ENCODE data around the gene AOX1. TPM values are rescaled to one million over a fixed set of nuclear protein-coding genes. Genes with fewer than 3 reads are reported as not detected.

The AOX1 gene
- total and polyA plus RNA-seq, 4 donors, result 9.9 to 1,131 (median 486) TPM

DNA sequence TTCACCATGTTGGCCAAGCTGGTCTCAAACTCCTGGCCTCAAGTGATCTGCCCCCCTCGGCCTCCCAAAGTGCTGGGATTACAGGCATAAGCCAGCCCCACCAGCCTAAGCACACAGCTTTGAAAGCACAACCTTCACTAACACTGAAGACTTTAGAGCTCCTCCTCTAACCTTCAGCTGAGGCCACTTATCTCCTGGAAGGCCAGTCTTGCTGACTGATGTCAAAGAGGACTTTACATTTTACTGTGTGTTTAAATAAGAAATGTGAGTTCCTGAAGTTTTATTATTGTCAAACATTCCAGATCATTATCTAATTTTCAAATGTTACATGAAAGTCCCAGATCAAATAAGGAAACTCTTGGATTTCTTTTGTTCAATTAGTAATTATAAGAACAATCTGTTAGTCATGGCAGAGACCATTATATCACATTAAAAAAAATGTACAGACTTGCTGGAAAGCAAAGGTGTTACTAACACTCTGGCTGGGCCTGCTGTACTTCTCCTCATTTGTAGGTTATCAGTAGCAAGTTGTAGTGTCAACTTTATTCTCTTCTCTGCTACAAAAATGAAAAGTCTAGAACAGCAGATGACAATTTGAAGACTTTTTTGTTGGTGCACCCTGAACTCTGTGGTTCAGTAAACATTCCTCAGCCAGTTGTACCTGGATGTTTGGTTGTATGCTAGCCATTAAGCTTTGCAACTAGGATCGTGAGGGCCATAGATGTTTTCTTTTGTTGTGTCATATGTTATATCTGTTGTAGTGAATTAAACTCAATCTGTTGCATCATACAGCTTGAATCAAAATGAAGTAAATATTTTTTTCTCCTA, 80.0 kb downstream of the AOX1 start:
- Histone ChIP-seq H3K27me3 (ENCODE audit: control insufficient read depth in 4 of 4, insufficient read depth in 4 of 4, low read length in 3 of 4) (no peaks in the 10 kb centered on the region), H3K36me3 (ENCODE audit: control insufficient read depth in 4 of 4, insufficient read depth in 3 of 4, low read depth in 1 of 4, low read length in 3 of 4) (peaks cover 8 to 82% (median 75%) of the 10 kb centered on the region in 4 donors), H3K4me3 (ENCODE audit: low read depth in 1 of 3, low read length in 3 of 3) (no peak overlapping the region), H3K27ac (ENCODE audit: low read depth in 1 of 2, low read length in 2 of 2) (no peak overlapping the region), H3K9ac (ENCODE audit: low read depth in 1 of 2, low read length in 2 of 2) (no peak overlapping the region), H3K4me1 (ENCODE audit: control insufficient read depth in 4 of 4, insufficient read depth in 4 of 4, low read length in 3 of 4) (no peaks in the 10 kb centered on the region), H3K9me3 (ENCODE audit: control insufficient read depth in 4 of 4, low read length in 3 of 4) (no peaks in the 10 kb centered on the region)
- no peak for TF ChIP-seq FOXA1 (IDR thresholded peaks at IDR 0.05)
- TF ChIP-seq GABPA (IDR thresholded peaks at IDR 0.05 in 1 of 2, conservative IDR thresholded peaks at IDR 0.05 in 1 of 2), result no peak
- TF ChIP-seq RAD21 (IDR thresholded peaks at IDR 0.05), result no peak
- TF ChIP-seq, protein P1, sequence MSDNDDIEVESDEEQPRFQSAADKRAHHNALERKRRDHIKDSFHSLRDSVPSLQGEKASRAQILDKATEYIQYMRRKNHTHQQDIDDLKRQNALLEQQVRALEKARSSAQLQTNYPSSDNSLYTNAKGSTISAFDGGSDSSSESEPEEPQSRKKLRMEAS (IDR thresholded peaks at IDR 0.05), result no peak
- no peak for TF ChIP-seq HNF4A (conservative IDR thresholded peaks at IDR 0.05)
- 71% methylated on average over 2 of the region's 2 CpGs for WGBS
- no peak for DNase-seq (ENCODE audit: low spot score)

DNA sequence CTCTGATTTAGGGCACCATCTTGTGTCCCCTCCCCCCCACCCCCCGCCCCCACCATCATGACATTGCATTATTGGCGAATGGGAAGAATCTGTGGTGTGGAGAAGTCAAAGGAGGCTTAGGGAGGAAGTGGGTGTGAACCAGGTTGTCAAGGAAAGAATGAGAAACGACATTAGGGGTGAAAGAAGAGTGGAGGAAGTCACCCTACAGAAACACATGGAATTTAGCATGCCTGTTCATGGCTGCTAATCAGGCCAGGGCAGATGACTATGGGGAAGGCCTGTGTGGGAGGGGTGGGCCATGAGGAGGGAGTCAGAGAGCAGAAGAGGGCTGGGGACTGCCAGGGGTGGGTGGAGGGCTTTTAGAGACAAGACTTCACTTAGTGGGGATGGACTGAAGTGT, 81.6 kb downstream of the AOX1 start:
- Histone ChIP-seq H3K27ac (ENCODE audit: low read depth in 1 of 2, low read length in 2 of 2) (no peak overlapping the region), H3K4me1 (ENCODE audit: control insufficient read depth in 4 of 4, insufficient read depth in 4 of 4, low read length in 3 of 4) (no peaks in the 10 kb centered on the region), H3K36me3 (ENCODE audit: control insufficient read depth in 4 of 4, insufficient read depth in 3 of 4, low read depth in 1 of 4, low read length in 3 of 4) (peaks cover 6 to 76% (median 67%) of the 10 kb centered on the region in 4 donors), H3K9me3 (ENCODE audit: control insufficient read depth in 4 of 4, low read length in 3 of 4) (no peaks in the 10 kb centered on the region), H3K4me3 (ENCODE audit: low read depth in 1 of 3, low read length in 3 of 3) (no peak overlapping the region), H3K27me3 (ENCODE audit: control insufficient read depth in 4 of 4, insufficient read depth in 4 of 4, low read length in 3 of 4) (no peaks in the 10 kb centered on the region), H3K9ac (ENCODE audit: low read depth in 1 of 2, low read length in 2 of 2) (no peak overlapping the region)
- TF ChIP-seq, protein P2, sequence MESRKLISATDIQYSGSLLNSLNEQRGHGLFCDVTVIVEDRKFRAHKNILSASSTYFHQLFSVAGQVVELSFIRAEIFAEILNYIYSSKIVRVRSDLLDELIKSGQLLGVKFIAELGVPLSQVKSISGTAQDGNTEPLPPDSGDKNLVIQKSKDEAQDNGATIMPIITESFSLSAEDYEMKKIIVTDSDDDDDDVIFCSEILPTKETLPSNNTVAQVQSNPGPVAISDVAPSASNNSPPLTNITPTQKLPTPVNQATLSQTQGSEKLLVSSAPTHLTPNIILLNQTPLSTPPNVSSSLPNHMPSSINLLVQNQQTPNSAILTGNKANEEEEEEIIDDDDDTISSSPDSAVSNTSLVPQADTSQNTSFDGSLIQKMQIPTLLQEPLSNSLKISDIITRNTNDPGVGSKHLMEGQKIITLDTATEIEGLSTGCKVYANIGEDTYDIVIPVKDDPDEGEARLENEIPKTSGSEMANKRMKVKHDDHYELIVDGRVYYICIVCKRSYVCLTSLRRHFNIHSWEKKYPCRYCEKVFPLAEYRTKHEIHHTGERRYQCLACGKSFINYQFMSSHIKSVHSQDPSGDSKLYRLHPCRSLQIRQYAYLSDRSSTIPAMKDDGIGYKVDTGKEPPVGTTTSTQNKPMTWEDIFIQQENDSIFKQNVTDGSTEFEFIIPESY (IDR thresholded peaks at IDR 0.05), result no peak
- TF ChIP-seq FOXA1 (IDR thresholded peaks at IDR 0.05) (no peak), GABPA (IDR thresholded peaks at IDR 0.05 in 1 of 2, conservative IDR thresholded peaks at IDR 0.05 in 1 of 2) (no peak), RXRA (IDR thresholded peaks at IDR 0.05) (no peak), ATF3 (IDR thresholded peaks at IDR 0.05) (no peak), HNF4G (IDR thresholded peaks at IDR 0.05) (no peak), FOXA2 (IDR thresholded peaks at IDR 0.05) (no peak), JUND (IDR thresholded peaks at IDR 0.05) (no peak), RAD21 (IDR thresholded peaks at IDR 0.05) (no peak), YY1 (IDR thresholded peaks at IDR 0.05) (no peak), SP1 (IDR thresholded peaks at IDR 0.05) (no peak), REST (IDR thresholded peaks at IDR 0.05) (no peak), NR2F2 (IDR thresholded peaks at IDR 0.05) (no peak), TAF1 (conservative IDR thresholded peaks at IDR 0.05) (no peak), HNF4A (conservative IDR thresholded peaks at IDR 0.05) (no peak)
- TF ChIP-seq, protein P3, sequence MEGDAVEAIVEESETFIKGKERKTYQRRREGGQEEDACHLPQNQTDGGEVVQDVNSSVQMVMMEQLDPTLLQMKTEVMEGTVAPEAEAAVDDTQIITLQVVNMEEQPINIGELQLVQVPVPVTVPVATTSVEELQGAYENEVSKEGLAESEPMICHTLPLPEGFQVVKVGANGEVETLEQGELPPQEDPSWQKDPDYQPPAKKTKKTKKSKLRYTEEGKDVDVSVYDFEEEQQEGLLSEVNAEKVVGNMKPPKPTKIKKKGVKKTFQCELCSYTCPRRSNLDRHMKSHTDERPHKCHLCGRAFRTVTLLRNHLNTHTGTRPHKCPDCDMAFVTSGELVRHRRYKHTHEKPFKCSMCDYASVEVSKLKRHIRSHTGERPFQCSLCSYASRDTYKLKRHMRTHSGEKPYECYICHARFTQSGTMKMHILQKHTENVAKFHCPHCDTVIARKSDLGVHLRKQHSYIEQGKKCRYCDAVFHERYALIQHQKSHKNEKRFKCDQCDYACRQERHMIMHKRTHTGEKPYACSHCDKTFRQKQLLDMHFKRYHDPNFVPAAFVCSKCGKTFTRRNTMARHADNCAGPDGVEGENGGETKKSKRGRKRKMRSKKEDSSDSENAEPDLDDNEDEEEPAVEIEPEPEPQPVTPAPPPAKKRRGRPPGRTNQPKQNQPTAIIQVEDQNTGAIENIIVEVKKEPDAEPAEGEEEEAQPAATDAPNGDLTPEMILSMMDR (IDR thresholded peaks at IDR 0.05; ENCODE audit: low read depth, low read length, missing input control), result no peak
- TF ChIP-seq, protein P1 (IDR thresholded peaks at IDR 0.05), result no peak
- no peak for DNase-seq (ENCODE audit: low spot score)
- WGBS, result 83% methylated on average over 3 of the region's 3 CpGs

Data from liver (tissue), 9 donors.